Activated naive CD8-positive, alpha-beta T cell treated with anti-CD3 and anti-CD28 coated beads, Interleukin-2, amount 50 U/mL, for 16 hours (primary cell): ENCODE data around the gene YWHAG.
"Not testable (repeated sequence)": the region's sequence is repeated elsewhere in the genome, so short reads cannot be mapped to it uniquely, and the experiment has no call there.

Experiments
- DNase-seq: peaks from one replicate; pipeline ENCODE4 v3.0.0-alpha.2; 2020; ENCODE audit warnings: low read depth, low spot score

The YWHAG gene

DNA sequence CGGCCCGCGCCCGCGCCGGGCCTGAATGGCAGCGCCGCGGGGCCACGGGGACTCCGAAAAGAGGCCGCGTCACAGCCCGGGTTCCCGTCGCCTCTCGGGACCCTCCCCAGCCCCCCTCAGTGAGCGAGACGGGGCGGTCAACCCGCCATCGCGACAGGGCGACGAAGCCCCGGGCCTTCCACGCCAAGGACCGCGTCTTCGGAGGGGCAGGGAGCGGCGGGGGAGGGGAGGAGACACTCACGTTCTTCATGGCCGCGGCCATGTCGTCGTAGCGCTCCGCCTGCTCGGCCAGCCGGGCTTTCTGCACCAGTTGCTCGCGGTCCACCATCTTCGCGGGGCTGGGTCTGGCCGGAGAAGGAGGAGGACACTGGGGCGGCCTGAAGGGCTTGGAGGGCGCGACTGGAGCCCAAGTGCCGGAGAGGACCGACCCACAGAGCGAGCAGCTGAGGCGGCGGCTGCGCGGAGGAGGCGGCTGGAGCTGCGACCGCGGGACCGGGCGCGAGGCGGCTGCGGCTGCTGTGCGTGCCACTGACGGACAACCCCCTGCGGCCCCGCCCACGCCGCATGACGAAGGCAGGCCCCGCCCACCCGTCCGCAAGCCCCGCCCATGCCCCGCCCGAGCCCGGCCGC lies at the start of gene YWHAG:
Gene YWHAG (minus strand): TSS at position 511 of the 630 bp plus-strand sequence. CDS start 183 bp downstream, at position 328.
- peak; percentile 65 for DNase-seq

DNA sequence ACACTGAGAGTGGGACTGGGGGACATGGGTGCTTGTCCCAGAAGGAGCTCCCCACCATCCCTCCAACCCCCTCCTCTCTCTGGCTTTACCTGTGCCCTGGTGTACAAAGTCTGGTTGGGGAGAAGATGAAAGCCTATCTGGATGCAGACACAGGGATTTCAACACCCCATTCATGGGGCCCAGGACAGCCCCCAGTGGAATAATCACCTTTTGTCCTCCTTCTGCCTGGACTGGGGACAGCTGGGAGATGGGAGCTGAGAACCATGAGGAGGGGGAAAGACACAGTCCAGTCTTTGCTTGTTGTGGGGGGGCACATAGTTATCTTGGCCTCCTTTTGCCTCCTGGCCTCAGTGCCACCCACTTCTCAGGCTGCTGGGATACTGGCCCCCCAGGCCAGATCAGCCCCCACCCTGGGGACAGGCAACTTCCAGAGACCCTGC lies 49.4 kb upstream of the YWHAG start:
- no peak for DNase-seq

DNA sequence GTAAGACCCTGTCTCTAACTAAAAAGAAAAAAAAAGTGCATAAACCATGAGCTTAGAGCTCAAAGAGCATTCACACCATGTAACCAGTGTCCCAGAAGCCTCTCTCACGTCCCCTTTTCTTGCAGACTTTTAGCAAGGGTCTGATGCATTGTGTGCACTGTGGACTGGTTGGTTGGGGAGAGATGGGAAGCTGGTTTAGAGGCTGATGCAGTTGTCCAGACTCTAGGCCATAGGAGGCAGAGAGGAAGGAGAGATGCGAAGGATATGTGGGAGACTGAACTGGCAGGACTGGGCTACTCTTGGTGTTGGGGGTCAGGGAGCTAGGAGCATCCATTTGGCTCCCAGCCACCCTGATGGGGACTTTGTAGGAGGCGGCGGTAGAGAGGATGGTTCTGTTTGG lies 48.9 kb upstream of the YWHAG start:
- DNase-seq: no peak

DNA sequence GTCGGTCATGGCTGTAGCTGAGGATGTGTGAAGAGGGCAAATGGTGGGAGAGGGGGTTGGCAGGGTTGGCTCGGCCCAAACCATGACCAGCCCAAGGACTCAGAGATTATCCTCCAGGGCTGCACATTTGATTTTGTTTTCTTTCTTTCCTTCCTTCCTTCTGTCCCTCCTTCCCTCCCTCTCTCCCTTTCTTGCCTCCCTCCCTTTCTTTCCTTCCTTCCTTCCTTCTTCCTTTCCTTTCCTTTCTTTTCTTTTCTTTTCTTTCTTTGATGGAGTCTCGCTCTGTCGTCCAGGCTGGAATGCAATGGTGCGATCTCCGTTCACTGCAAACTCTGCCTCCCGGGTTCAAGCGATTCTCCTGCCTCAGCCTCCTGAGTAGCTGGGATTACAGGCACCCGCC lies 46.9 kb upstream of the YWHAG start:
- no peak for DNase-seq

DNA sequence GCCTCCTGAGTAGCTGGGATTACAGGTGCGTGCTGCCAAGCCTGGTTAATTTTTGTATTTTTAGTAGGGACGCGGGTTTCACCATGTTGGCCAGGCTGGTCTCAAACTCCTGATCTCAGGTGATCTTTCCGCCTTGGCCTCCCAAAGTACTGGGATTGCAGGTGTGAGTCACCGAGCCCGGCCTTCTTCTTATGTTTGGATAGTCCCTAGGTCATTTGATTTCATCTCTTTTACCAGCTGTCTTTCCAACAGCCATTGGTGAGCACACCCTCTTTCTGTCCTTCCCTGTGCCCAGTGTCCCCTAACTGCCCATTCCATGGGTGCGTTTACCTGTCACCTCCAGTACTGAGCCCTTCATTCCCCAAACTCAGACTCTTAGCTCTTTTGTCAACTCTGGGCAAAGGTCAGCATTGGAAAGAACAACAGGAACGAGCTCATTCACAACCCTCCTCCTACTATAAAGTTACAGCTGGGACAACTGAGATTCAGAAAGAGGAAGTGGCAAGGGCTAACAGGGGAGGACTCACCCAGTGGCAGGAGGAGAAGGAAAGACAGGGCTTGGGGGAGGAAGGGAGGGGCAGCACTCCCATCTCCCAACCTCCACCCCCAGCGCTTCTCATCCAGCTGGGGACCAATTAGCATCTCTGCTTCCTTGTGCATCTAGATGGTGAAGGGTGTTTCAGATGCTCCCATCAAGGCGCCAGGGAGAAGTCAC lies 45.1 kb upstream of the YWHAG start:
- no peak for DNase-seq

DNA sequence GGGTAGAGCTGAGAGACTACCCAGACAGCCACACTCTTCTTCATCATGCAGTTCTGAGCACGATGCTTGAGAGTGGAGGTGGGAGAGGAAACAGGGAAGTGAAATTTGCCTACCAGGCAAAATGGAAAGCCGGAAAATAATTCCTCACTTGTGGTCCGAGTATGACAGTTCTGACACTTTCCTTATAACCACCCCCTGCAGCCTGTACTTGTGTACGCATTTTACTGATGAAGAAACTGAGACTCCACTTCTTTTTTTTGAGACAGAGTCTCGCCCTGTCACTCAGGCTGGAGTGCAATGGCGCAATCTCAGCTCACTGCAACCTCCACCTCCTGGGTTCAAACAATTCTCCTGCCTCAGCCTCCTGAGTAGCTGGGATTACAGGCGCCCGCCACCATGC lies 44.3 kb upstream of the YWHAG start:
- DNase-seq: not testable (repeated sequence)

DNA sequence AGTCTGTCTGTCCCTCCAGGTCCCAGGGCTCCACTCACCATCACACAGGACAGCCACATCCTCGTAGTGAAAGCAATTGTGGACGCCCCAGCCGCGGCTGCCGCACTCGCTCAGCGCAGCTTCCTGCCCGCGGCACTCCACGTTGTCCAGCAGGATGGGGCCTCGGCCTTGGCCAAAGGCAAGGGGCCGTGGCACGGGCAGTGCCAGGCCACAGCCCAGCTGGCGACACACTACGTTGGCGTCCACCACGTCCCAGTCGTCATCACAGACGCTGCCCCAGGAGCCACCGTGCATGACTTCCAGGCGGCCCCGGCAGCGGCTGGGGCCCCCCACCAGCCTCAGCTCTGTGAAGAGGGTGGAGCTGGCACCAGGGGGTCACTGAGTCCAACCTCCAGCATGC lies 41.5 kb upstream of the YWHAG start:
- no peak for DNase-seq

DNA sequence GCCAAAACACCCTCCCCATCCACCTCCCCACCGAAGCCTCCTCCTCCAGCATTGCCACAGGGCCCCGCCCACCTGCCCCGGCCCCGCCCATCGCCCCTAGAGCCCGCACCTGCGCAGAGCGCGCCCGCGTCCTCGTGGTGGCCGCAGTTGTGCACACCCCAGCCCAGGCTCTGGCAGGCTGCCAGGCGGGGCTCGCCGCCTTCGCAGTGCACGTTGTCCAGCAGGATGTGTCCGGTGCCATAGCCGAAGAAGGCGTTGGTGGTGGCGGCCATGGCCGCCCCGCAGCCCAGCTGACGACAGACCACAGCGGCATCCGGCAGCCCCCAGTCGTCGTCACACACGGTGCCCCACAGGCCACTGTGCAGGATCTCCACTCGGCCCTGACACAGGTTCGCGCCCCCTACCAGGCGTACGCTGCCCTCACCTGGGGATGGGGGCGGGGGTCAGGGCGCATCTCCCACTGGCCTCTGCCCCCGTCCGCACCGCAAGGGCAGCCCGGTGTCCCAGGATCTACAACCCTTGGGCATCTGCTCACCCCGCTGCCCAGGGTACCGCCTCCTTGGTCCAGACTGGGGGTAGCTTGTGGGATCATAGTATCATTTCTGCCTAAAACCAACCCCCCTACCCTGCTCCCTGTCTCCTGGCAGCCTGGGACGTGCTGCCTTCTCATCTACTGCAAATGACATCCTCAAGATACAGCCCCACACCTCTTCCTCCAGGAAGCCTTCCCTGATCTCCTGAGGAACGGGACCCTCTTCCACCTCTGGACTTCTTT lies 38.8 kb upstream of the YWHAG start:
- peak; percentile 71 for DNase-seq

DNA sequence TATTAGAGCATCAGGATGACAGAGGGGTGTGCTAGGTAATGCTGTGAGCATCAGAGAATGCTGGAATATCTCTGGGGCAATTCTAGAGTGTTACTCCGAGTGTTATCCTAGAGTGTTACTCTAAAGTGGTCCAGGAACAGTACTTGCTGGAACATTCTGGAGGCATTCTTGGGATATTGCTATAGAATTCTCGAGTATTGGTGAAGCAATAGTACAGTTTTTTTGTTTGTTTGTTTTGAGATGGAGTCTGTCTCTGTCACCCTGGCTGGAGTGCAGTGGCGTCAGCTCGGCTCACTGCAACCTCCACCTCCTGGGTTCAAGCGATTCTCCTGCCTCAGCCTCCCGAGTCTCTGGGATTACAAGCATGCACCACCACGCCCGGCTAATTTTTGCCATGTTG lies 38.1 kb upstream of the YWHAG start:
- DNase-seq: no peak

DNA sequence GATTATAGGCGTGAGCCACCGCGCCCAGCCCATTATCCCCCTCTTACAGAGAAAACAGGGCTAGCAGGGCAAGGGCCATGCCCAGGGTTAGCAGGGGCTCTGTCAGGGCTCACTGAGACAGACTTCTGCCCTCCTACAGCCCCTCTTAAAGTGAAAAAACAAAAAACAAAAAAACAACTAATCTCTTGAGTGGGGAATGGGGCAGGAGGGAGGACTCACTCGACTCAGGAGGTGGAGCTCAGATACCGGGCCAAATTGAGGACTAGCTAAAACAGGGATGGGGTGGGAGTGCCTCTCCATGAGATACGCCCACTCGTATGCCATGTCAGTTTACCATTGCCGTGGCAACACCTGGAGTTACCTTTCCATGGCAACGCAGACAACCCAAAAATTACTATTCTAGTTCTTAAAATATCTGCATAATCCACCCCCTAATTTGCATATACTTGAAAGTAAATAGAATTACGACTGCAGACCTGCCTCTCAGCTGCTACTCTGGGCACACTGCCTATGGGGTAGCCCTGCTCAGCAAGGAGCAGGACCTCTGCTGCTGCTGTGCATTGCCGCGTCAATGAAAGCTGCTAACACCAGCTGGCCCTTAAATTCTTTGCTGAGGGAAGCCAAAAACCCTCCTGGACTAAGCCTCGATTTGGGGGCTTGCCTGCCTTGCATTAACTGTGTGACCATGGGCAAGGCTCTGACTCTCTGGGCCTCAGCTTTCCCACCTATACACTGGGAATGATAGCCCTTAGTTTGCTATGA lies 37.4 kb upstream of the YWHAG start:
- DNase-seq: no peak

DNA sequence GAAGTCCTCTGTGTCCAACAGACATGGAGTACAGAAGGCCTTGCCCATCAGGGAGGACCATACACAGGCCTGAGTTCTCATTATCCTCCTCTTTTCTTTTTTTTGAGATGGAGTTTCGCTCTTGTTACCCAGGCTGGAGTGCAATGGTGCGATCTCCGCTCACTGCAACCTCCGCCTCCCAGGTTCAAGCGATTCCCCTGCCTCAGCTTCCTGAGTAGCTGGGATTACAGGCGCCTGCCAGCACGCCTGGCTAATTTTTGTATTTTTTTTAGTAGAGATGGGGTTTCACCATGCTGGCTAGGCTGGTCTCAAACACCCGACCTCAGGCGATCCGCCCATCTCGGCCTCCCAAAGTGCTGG lies 36.8 kb upstream of the YWHAG start:
- DNase-seq: not testable (repeated sequence)

DNA sequence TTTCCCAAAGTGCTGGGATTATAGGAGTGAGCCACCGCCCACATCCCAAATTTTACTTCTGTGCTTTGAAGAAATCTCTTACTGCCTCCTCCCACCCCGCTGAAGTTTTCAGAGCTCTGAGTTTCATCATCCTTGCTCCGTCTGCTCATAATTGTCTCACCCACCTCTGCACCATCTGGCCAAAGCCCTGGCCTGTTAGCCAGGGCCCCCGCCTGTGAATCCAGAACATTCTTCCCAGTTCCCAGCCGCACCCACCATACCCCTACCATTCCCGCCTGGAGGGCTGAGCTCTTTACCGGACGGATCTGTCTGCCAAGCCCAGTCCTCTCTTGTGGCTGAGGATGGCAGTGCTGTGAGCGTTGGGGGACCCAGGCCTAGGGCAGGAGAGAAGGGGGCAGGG lies 36.2 kb upstream of the YWHAG start:
- no peak for DNase-seq

DNA sequence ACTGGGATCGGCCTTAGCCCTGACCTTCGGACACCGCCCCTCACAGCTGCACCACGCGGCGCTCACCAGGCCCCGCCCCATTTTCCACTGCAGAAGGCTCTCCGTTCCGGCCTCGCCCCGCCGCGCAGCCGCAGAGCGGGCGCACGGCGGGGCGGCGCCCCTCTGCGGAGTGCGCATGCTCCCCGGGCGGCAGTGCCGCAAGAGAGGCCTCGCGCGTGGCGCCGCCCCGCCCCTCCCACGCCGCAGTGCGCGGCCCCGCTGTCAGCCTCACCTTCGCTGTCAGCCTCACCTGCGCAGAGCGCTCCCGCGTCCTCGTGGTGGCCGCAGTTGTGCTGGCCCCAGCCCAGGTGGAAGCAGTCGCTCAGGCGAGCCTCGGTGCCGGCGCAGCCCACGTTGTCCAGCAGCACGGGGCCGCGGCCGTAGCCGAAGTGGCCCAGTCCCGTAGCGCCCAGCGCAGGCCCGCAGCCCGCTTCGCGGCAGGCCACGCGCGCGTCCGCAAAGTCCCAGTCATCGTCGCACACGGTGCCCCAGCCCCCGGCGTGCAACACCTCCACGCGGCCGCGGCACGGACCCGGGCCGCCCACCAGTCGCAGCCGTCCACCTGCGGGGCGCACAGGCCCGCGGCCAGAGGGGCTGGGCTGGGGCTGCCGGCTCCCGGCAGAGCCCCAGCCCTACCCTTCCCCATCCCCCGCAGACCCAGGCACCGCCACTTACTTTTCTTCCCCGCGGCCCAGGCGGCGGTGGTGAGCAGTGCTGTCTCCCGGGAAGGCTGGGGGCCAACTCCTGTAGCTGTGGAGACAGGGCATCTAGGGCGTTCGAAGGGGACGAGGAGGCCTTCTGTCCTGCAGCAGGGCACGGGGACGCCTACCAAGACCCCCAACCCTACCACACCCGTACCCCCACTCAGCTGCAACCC lies 34.6 kb upstream of the YWHAG start:
- DNase-seq: peak; percentile 77

DNA sequence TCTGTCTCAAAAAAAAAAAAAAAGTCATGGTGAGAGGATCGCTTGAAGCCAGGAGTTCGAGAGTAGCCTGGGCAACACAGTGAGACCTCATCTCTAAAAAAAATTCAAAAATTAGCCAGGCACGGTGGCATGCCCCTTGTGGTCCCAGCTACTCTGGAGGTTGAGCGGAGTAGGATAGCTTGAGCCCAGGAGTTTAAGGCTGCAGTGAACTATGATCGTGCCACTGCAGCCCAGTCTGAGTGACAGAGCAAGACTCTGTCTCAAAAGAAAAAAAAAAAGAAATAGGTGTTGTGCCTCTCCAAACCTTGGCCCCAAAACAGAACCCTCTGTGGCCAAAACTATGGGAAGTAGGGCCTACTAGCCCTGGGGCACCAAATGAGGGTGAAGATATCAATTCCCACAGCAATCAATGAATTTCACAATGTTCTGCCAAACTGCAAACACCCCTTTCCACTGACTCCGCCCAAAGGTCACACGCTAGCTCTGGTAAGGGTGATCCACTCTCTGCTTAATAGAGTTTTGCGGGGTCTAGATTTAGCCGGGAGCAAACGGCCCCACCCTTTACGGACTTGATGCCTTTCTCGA lies 33.8 kb upstream of the YWHAG start:
- no peak for DNase-seq

DNA sequence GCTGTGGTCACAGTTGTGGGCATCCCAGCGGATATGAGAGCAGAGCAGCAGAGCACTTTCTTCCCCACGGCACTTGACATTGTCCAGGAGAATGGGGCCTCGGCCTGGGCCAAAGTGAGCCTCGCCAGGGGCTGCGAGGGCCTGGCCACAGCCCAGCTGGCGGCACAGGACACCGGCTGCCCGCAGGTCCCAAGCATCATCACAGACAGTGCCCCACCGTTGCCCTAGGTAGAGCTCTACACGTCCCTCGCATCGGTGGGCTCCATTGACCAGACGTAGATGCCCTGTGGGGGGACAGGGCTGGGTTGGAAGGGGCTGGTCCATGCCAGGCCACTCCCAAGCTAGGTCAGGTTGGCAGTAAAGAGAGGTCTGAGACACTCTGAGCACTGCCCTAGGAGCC lies 31.3 kb upstream of the YWHAG start:
- no peak for DNase-seq

DNA sequence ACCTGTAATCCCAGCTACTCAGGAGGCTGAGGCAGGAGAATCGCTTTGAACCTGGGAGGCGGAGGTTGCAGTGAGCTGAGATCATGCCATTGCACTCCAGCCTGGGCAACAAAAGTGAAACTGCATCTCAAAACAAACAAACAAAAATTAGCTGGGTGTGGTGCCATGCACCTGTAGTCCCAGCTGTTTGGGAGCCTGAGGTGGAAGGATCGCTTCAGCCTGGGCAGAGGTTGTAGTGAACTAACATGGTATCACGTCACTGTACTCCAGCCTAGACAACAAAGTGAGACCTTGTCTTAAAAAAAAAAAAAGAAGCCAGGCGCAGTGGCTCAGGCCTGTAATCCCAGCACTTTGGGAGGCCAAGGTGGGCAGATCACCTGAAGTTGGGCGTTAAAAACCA lies 29.0 kb upstream of the YWHAG start:
- not testable (repeated sequence) for DNase-seq

DNA sequence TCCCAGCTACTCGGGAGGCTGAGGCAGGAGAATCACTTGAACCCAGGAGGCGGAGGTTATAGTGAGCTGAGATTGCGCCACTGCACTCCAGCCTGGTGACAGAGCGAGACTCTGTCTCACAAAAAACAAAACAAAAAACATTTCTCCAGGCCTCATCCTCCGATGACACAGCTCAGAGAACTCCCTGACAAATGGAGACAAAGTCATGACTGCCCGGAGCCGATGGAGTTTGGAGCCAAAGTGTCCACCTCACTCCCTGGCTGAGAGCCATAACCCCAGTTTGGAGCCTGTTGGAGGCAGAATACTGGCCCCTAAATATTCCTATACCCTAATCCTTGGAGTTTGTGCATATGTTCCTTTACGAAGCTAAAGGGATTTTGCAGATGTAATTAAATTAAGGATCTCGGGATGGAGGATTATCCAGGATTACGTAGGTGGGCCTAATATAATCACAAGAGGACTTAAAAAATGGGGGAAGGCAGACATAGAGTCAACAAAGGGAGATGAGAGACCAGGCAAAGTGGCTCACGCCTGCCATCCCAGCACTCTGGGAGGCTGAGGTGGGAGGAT lies 28.0 kb upstream of the YWHAG start:
- no peak for DNase-seq

DNA sequence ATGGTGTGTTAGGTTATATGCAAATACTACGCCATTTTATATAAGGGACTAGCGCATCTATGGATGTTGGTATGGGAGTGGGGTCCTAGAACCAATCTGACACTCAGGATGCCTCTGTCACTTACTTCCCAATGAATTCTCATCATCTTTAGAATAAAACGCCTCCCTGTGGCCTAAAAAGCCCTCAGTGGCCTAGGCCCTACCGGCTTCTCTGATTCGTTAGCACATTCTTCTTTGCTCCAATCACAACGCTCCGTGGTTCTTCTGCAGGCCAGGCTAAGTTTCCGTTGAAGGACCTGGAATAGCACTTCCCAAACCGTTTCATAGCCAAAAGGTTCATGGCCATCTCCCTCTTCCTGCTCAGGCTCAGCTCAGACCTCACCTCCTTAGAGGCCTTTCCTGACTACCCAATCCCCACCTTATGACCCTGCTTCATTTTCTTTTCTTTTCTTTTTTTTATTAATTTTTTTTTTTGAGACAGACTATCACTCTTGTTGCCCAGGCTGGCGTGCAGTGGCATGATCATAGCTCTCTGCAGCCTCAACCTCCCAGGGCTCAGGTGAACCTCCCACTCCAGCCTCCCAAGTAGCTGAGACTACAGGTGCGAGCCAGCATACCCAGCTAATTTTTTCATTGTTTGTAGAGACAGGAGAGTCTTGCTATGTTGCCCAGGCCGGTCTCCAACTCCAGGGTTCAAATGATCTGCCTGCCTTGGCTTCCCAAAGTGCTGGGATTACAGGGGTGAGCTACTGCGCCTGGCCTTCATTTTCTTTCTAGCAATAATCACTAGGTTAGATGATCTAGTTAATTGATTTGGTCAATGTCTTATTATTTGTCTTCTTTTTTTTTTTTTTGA lies 24.5 kb upstream of the YWHAG start:
- no peak for DNase-seq

DNA sequence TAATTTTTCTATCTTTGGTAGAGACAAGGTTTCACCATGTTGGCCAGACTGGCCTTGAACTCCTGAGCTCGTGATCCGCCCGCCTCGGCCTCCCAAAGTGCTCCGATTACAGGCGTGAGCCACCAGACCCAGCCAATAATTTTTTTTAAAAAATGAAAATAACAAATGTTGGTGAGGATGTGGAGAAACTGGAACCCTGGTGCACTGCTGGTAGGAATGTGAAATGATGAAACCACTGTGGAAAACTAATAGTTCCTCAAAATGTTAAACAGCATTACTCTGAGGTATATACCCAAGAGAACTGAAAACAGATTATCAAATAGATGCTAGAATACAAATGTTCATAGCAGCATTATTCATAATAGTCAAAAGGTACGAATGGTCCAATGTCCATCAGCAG lies 23.0 kb upstream of the YWHAG start:
- no peak for DNase-seq
